ENCODE results near the gene SLC16A3. TPM values are rescaled to one million over a fixed set of nuclear protein-coding genes. Genes with fewer than 3 reads are reported as not detected.

Gene SLC16A3
- total and polyA plus RNA-seq, 10 of the 15 experiments (the other 5 are each of a cell fraction or from before 2014, with no cell fraction given) = 0.10 to 46.5 (median 8.0) TPM

DNA sequence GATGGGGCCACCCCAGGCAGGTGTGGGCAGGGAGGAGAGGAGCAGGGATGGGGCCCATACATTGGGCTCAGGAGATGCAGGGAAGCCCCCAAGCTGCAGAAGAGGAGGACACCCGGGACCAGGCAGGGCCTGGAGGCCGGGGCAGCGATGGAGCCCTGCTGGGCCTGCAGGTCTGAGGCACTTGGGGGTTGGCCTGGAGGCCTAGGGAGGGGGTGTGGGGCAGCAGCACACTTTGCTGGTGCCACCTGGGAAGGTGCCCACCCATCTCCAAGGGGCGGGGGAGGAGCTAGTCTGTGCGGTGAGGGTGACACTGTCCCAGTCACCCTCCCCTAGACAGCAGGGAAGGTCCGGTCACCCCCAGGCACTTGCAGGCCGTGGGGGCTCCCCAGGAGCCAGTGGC, 9.8 kb upstream of the SLC16A3 start:
- no peaks in the 10 kb centered on the region; a peak in 1 of 4 replicates for H3K27me3 ChIP-seq (replicated peaks in 1 of 2; ENCODE audit: control insufficient read depth in 2 of 2, insufficient read depth in 2 of 2, low read length in 1 of 2)
- H3K4me1 ChIP-seq (ENCODE audit: control insufficient read depth, insufficient read depth, low read length) = peaks cover 19% of the 10 kb centered on the region
- ATAC-seq (no peak), FAIRE-seq (no peak), DNase-seq (ENCODE audit: low read depth, low spot score) (no peak)
- intact Hi-C loops (cut with micrococcal nuclease; ENCODE audit: unreplicated experiment) = no loop called here
- H3K9ac ChIP-seq (ENCODE audit: control insufficient read depth, insufficient read depth, low read length) = no peak overlapping the region
- no peak overlapping the region for H3K4me3 ChIP-seq
- no TSS peak for BruUV-seq (replicated peaks)
- ChIA-PET RAD21 (ENCODE audit: unreplicated experiment) (no interaction called here), POLR2A (no interaction called here), CTCF (interaction anchor here (1.7 kb wide), 1 partner anchor 13 kb away, joined by 4 read pairs; no protein-coding TSS in a partner anchor), SMC1A (ENCODE audit: uncharacterized antibody, unreplicated experiment) (no interaction called here)
- no peak overlapping the region for H2AFZ ChIP-seq (ENCODE audit: control insufficient read depth, low read depth, low read length)
- in situ Hi-C loops (cut with MboI) = no loop called here
- H3K4me2 ChIP-seq (ENCODE audit: control insufficient read depth, insufficient read depth) = no peak overlapping the region
- H3K9me3 ChIP-seq (replicated peaks; ENCODE audit: control insufficient read depth, insufficient read depth, low read length) = no peaks in the 10 kb centered on the region; the same call in 2 of the 3 replicates
- TF ChIP-seq, protein P1, sequence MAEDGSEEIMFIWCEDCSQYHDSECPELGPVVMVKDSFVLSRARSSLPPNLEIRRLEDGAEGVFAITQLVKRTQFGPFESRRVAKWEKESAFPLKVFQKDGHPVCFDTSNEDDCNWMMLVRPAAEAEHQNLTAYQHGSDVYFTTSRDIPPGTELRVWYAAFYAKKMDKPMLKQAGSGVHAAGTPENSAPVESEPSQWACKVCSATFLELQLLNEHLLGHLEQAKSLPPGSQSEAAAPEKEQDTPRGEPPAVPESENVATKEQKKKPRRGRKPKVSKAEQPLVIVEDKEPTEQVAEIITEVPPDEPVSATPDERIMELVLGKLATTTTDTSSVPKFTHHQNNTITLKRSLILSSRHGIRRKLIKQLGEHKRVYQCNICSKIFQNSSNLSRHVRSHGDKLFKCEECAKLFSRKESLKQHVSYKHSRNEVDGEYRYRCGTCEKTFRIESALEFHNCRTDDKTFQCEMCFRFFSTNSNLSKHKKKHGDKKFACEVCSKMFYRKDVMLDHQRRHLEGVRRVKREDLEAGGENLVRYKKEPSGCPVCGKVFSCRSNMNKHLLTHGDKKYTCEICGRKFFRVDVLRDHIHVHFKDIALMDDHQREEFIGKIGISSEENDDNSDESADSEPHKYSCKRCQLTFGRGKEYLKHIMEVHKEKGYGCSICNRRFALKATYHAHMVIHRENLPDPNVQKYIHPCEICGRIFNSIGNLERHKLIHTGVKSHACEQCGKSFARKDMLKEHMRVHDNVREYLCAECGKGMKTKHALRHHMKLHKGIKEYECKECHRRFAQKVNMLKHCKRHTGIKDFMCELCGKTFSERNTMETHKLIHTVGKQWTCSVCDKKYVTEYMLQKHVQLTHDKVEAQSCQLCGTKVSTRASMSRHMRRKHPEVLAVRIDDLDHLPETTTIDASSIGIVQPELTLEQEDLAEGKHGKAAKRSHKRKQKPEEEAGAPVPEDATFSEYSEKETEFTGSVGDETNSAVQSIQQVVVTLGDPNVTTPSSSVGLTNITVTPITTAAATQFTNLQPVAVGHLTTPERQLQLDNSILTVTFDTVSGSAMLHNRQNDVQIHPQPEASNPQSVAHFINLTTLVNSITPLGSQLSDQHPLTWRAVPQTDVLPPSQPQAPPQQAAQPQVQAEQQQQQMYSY (CRISPR knock-in tag; IDR thresholded peaks at IDR 0.05) = no peak
- TF ChIP-seq MYC (IDR thresholded peaks at IDR 0.05; ENCODE audit: insufficient read depth, insufficient read length, insufficient replicate concordance, low read length, severe bottlenecking) = no peak
- no peak for TF ChIP-seq TCF12 (IDR thresholded peaks at IDR 0.05; ENCODE audit: low read depth, low read length)
- TF ChIP-seq, protein P2, sequence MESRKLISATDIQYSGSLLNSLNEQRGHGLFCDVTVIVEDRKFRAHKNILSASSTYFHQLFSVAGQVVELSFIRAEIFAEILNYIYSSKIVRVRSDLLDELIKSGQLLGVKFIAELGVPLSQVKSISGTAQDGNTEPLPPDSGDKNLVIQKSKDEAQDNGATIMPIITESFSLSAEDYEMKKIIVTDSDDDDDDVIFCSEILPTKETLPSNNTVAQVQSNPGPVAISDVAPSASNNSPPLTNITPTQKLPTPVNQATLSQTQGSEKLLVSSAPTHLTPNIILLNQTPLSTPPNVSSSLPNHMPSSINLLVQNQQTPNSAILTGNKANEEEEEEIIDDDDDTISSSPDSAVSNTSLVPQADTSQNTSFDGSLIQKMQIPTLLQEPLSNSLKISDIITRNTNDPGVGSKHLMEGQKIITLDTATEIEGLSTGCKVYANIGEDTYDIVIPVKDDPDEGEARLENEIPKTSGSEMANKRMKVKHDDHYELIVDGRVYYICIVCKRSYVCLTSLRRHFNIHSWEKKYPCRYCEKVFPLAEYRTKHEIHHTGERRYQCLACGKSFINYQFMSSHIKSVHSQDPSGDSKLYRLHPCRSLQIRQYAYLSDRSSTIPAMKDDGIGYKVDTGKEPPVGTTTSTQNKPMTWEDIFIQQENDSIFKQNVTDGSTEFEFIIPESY (IDR thresholded peaks at IDR 0.05) = no peak
- TF ChIP-seq, protein P3, sequence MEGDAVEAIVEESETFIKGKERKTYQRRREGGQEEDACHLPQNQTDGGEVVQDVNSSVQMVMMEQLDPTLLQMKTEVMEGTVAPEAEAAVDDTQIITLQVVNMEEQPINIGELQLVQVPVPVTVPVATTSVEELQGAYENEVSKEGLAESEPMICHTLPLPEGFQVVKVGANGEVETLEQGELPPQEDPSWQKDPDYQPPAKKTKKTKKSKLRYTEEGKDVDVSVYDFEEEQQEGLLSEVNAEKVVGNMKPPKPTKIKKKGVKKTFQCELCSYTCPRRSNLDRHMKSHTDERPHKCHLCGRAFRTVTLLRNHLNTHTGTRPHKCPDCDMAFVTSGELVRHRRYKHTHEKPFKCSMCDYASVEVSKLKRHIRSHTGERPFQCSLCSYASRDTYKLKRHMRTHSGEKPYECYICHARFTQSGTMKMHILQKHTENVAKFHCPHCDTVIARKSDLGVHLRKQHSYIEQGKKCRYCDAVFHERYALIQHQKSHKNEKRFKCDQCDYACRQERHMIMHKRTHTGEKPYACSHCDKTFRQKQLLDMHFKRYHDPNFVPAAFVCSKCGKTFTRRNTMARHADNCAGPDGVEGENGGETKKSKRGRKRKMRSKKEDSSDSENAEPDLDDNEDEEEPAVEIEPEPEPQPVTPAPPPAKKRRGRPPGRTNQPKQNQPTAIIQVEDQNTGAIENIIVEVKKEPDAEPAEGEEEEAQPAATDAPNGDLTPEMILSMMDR (IDR thresholded peaks at IDR 0.05 in 2 of 3, conservative IDR thresholded peaks at IDR 0.05 in 1 of 3; ENCODE audit: control insufficient read depth in 2 of 3, extremely low read depth in 1 of 3, insufficient read depth in 1 of 3, low read depth in 3 of 3, low read length in 3 of 3) = no peak
- TF ChIP-seq CBX5 (IDR thresholded peaks at IDR 0.05; ENCODE audit: low read depth) = no peak
- TF ChIP-seq RBBP5 (conservative IDR thresholded peaks at IDR 0.05) = no peak
- no peak for TF ChIP-seq MEF2A (IDR thresholded peaks at IDR 0.05; ENCODE audit: insufficient read depth, low read depth, low read length)
- TF ChIP-seq RAD21 (IDR thresholded peaks at IDR 0.05; ENCODE audit: insufficient read depth, low read depth, low read length) = no peak
- no peak for TF ChIP-seq IKZF2 (IDR thresholded peaks at IDR 0.05)
- TF ChIP-seq SP1 (IDR thresholded peaks at IDR 0.05; ENCODE audit: low read depth, low read length) = no peak
- no peak for TF ChIP-seq STAT1 (conservative IDR thresholded peaks at IDR 0.05)
- no peak overlapping the region for H3K27ac ChIP-seq (ENCODE audit: control insufficient read depth, insufficient read depth)
- H4K20me1 ChIP-seq (ENCODE audit: control insufficient read depth, insufficient read depth) = no peaks in the 10 kb centered on the region
- H3K79me2 ChIP-seq (ENCODE audit: control insufficient read depth, insufficient read depth, low read length) = no peaks in the 10 kb centered on the region
- no peaks in the 10 kb centered on the region for H3K36me3 ChIP-seq (ENCODE audit: control insufficient read depth in 2 of 2, insufficient read depth in 2 of 2, low read length in 1 of 2)
- WGBS (ENCODE audit: insufficient coverage, insufficient replicate concordance, low lambda C conversion rate, missing lambda C conversion rate) = 66% methylated on average over 7 of the region's 7 CpGs
